GM08714 (cell line): ENCODE results near the gene WDR27.

ENCODE experiments used
- H3K4me3 ChIP-seq: fragments of 200-500 bp; sonication (Bioruptor generic); 2 replicates; pipeline ENCODE4 v1.5.1; 2014; ENCODE audit warnings: mild to moderate bottlenecking, low read length, inconsistent platforms
- ZNF274 ChIP-seq: IDR thresholded peaks from 2 replicates; pipeline ENCODE4 v1.6.1; 2012; ENCODE audit warnings: mild to moderate bottlenecking, low read depth, low read length

WDR27 gene

GRCh38 chr6:169701954-169702839, at the start of gene WDR27, which contains the start of gene C6orf120:
WDR27 (minus strand) TSS chr6:169702029; CDS start chr6:169689005, 13,024 bp downstream.
C6orf120 (plus strand) TSS chr6:169702126; CDS start chr6:169702460, 334 bp downstream.
- TF ChIP-seq ZNF274 = no peak
- H3K4me3 ChIP-seq = peak within 1 kb of the TSS; percentile 95

- no peak overlapping the region for H3K4me3 ChIP-seq
- no peak for TF ChIP-seq ZNF274
Observed at GRCh38 chr6:169746556-169746955, 44.7 kb upstream of the WDR27 start.

GRCh38 chr6:169745405-169745804, 43.6 kb upstream of the WDR27 start:
- TF ChIP-seq ZNF274 = no peak
- no peak overlapping the region for H3K4me3 ChIP-seq

GRCh38 chr6:169741344-169741743, 39.5 kb upstream of the WDR27 start:
- TF ChIP-seq ZNF274 = no peak
- H3K4me3 ChIP-seq = no peak overlapping the region

- no peak overlapping the region for H3K4me3 ChIP-seq
- TF ChIP-seq ZNF274 = no peak
Observed at GRCh38 chr6:169738976-169739529, 37.2 kb upstream of the WDR27 start.

- no peak for TF ChIP-seq ZNF274
- H3K4me3 ChIP-seq = no peak overlapping the region
Observed at GRCh38 chr6:169738204-169738975, 36.6 kb upstream of the WDR27 start.

- TF ChIP-seq ZNF274 = no peak
- no peak overlapping the region for H3K4me3 ChIP-seq
Observed at GRCh38 chr6:169729961-169730360, 28.1 kb upstream of the WDR27 start.

- TF ChIP-seq ZNF274 = no peak
- no peak overlapping the region for H3K4me3 ChIP-seq
Observed at GRCh38 chr6:169726963-169727362, 25.1 kb upstream of the WDR27 start.

GRCh38 chr6:169726049-169726400, 24.2 kb upstream of the WDR27 start:
- no peak for TF ChIP-seq ZNF274
- H3K4me3 ChIP-seq = no peak overlapping the region

GRCh38 chr6:169725125-169726048, 23.6 kb upstream of the WDR27 start:
- no peak for TF ChIP-seq ZNF274

GRCh38 chr6:169724494-169725124, 22.8 kb upstream of the WDR27 start, which contains the start of gene PHF10:
PHF10 (minus strand) TSS chr6:169724500; CDS start chr6:169723931, 569 bp downstream.
- no peak for TF ChIP-seq ZNF274
- H3K4me3 ChIP-seq = peak within 1 kb of the TSS; percentile 71

More at GRCh38 chr6:169725125-169726048, 23.6 kb upstream of the WDR27 start:
- peak overlapping the region; percentile 71 for H3K4me3 ChIP-seq

- H3K4me3 ChIP-seq = peak overlapping the region; percentile 60
- no peak for TF ChIP-seq ZNF274
Observed at GRCh38 chr6:169723991-169724493, 22.2 kb upstream of the WDR27 start.
